Left forelimb (tissue), 1 donor: ENCODE results near the gene ATP6V0E2.
"Not testable (repeated sequence)": the region's sequence is repeated elsewhere in the genome, so short reads cannot be mapped to it uniquely, and the experiment has no call there.

Source experiments
- DNase-seq: peaks from one replicate; pipeline ENCODE4 v3.0.0-alpha.2; 2018; ENCODE audit warnings: low spot score

ATP6V0E2 gene

DNA sequence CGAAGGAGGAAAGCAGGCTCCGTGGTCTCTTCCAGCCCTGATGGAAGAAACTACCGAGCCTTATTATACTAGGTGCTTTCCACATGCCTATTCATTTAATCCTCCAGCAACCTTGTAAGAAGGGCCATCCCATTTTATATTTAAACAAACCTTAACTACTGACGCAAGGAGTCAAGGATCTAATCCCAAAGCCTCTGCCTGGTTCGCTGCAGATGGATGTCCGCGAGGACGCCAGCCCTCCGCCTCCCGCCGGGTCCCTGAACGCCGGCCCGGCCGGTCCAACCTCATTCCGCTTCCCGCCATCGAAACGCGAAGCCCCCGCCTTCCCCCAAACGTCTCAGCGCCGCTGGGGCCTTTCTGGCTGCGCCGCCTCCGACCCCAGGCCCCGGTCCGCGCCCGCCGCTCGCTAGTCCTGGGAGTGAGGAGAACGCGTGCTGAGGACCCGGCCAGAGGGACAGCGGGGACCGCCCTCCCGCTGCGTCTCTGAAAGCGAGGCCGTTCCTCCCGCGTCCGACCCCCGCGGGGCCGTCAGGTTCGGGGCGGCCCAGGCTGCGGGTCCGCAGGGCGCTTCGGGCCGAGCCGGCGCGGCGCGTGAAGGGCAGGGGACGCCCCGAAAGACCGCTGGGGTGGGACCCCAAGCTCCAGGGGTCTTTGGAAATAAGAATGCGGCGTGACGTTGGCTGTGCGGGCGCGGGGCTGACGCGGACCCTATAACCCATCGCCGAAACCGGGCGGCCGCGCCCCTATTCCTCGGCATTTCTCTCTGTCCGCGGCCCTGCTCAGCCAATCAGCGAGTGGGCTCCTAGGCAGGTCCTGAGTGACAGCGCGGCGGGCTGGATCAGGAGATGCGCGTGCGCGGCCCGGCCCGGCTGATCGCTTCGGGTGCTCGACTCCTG is at the start of gene ATP6V0E2:
Gene ATP6V0E2, plus strand, starts transcription at position 896 of the 896 bp plus-strand sequence. CDS start 97 bp downstream, outside the sequence.
- DNase-seq = peak; percentile 92

DNA sequence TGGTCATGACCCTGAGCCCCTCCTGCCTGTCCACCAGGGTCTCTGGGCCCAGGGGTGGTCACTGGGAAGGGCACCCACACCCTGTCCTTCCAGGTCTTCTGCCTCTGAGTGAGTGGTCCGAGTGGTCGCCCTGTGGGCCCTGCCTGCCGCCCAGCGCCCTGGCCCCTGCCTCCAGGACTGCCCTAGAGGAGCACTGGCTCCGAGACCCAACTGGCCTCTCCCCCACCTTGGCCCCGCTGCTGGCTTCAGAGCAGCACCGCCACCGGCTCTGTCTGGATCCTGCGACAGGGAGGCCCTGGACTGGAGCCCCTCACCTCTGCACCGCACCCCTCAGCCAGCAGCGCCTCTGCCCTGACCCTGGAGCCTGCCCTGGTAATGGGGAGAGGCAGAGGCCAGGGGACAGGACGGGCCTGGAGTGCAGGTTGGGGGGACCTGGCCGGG is 49.4 kb upstream of the ATP6V0E2 start:
- no peak for DNase-seq

GRCh38 chr7:149824748-149825566 is 48.8 kb upstream of the ATP6V0E2 start:
- no peak for DNase-seq

DNA sequence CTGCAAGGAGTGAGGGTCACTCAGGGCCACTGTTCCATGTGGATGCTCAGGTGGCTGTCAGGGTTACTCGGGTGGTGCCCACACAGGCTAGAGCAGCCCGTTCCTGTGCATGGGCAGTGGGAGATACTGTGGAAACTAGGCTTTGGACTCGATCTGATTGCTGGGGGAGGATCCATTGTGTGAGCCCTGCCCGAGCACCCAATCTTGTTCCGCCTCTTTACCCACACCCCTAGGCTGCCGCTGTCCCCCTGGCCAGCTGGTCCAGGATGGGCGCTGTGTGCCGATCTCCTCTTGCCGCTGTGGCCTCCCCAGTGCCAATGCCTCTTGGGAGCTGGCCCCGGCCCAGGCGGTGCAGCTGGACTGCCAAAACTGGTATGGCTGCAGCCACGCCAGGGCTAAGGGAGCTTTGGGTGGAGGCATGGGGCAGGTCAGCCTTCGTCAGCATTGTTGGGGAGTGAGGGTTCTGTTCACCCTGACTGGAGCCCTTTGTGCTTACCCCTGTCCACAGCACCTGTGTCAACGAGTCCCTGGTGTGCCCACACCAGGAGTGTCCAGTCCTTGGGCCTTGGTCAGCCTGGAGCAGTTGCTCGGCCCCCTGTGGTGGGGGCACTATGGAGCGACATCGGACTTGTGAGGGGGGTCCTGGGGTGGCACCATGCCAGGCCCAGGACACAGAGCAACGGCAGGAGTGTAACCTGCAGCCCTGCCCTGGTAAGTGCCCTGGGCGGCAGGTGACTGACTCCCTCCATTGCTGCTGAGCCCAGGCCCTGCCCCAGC is 48.0 kb upstream of the ATP6V0E2 start:
- no peak for DNase-seq

GRCh38 chr7:149826344-149827088 is 47.3 kb upstream of the ATP6V0E2 start:
- DNase-seq = no peak

GRCh38 chr7:149827089-149827981 is 46.4 kb upstream of the ATP6V0E2 start:
- DNase-seq = no peak

DNA sequence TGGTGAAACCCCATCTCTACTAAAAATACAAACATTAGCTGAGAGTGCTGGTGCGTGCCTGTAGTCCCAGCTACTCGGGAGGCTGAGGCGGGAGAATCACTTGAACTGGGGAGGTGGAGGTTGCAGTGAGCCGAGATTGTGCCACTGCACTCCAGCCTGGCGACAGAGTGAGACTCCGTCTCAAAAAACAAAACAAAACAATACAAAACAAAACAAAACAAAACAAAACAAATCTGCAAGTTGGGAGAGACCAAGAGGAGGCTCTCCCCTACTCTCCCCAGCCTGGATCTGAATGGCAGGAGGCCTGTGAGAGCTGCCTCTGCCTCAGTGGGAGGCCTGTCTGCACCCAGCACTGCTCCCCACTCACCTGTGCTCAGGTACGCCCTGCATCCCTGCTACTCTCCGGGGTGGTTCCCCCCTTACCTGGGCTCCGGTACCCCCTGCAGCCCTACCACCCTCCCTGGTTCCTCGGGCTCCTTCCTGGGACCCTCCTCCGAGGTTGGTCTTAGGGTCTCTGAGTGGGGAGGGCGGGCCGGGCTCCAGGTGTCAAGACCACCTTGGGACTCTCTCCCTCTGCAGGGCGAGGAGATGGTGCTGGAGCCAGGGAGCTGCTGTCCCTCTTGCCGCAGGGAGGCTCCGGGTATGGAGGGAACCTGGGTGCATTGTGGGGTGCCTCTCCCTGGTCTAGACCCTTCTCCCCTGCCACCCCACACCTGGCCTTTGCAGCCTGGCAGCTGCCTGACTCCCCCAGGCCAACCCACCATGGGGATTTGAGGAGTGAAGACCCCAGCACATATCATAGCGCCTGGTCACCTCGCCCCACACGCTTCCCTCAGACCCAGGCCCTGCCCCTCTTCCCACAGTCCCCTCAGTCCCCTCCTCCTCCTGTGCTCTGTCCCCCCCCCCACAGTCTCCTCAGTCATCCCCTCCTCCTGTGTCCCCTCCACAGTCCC is 45.1 kb upstream of the ATP6V0E2 start:
- DNase-seq = no peak

GRCh38 chr7:149830527-149830926 is 43.2 kb upstream of the ATP6V0E2 start:
- not testable (repeated sequence) for DNase-seq

GRCh38 chr7:149830997-149831740 is 42.6 kb upstream of the ATP6V0E2 start:
- no peak for DNase-seq

GRCh38 chr7:149831741-149832219 is 42.0 kb upstream of the ATP6V0E2 start:
- DNase-seq = no peak

DNA sequence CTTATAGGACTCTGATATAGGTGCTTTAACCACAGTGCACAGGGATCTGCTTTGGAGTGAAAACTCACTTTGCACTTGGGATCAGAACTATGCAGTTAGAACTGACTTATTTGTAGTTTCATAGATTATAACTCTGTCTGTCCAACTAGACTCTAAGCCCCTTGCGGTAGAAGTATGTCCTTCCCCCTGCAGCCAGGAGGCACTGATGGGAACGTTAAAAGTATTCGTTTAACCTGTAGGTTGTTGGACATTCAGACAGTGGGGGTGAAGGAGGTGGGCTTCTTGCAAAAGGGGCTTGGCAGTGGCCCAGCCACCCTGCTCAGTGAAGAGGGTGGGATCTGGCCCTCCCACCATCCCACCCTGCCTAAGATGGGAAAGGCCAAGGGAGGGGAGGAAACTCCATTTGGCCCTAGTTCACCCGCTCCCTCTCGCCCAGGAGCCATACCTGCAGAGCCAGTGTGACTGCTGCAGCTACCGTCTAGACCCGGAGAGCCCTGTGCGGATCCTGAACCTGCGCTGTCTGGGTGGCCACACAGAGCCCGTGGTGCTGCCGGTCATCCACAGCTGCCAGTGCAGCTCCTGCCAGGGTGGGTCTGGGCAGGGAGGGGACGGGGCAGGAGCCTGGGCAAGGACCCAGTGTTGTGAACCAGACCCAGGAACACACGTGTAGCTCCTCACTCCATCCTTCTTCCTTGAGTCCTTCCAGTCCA is 41.3 kb upstream of the ATP6V0E2 start:
- no peak for DNase-seq

- DNase-seq = no peak
Observed at GRCh38 chr7:149833495-149834130, 40.2 kb upstream of the ATP6V0E2 start.

- no peak for DNase-seq
Observed at GRCh38 chr7:149834601-149835000, 39.2 kb upstream of the ATP6V0E2 start.

GRCh38 chr7:149836434-149836833 is 37.3 kb upstream of the ATP6V0E2 start:
- DNase-seq = no peak

DNA sequence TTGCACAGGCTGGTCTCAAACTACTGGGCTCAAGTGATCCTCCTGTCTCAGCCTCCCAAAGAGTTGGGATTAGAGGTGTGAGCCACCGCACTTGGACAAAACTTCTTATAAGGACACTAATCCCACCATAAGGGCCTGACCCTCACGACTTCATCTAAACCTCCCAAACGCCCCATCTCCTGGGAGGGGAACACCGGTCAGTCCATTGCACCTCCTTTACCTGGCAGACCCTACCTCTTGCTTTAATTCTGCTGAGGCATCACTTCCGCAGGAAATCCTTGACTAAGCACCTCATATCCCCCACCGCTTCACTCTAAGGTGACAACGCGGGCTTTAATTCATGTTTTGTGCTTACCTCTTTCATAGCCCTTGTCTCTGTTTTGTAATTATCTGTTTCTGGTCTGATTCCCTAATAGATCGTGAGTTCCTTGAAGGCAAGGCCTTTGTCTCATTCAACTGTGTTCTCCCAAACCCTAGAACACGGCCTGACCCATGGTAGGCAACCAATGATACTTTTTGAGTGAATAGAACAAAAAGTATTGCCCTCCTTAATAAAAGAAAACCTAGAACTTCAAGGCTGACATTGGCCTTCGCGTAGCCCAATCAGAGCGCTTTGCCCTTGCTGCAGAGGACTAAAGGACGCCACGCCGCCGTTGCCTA is 36.1 kb upstream of the ATP6V0E2 start:
- no peak for DNase-seq

DNA sequence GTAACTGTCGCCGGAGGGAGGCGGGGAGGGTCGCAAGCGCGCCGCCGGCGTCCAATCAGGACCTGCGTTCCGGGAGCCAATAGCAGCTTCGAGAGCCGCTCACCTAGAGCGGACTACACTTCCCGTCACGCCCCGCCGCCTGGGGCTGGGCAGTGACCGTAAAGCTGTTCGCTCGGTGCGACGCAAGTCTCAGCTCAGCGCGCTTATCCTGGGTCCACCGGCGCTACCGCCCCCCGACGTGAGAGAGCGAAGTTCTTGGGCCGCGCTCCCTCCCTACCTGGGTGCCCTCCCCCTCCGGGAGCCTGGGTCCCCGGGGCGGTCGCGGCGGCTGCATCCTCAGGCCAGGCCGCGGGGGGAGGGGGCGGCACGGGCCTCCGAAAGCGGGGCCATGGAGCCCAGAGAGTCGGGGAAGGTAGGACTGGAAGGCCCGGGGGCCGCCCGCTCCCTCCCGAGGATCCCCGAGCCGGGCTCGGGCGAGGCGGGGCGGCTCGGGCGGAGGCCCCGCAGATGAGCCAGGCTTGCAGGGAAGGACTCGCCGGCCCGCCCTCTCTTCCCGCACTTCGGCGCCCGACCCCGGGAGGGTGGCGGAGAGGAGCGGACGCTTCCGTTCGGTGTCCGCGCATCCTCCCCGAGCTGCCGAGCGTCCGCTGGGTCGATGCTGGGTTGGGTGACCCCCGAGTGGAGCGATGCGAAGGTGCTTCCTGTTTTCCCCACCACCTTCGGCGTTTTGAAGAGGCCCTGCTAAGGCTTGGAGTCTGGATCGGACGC is 35.4 kb upstream of the ATP6V0E2 start, which contains the start of gene ZNF862:
Gene ZNF862, plus strand, starts transcription at position 152 of the 768 bp plus-strand sequence. Its CDS starts 237 bp downstream, at position 389.
- DNase-seq = peak; percentile 96
